HEK293 (cell line): ENCODE data around the gene FAM184A.

ENCODE experiments used
- CTCF ChIA-PET: fragments of 350-600 bp; formaldehyde crosslinking; extraction: SDS; loops from one replicate; lab custom pipeline; 2021; ENCODE audit warnings: antibody characterized with exemption; lab: Yijun Ruan, JAX
- POLR2A ChIA-PET: fragments of 300-600 bp; formaldehyde crosslinking; extraction: SDS; loops from one replicate; lab custom pipeline; 2020; ENCODE audit warnings: antibody characterized with exemption, inconsistent platforms; lab: Yijun Ruan, JAX
- H3K27ac ChIP-seq: fragments of 200-500 bp; sonication (Bioruptor generic); 2 replicates; pipeline ENCODE4 v1.5.1; 2014; ENCODE audit warnings: low read depth, low read length, control low read depth, inconsistent platforms; ENCODE audit errors: extremely low read depth
- H3K36me3 ChIP-seq, 2 experiments: fragments of 200-500 bp in 1 of 2; sonication (Bioruptor generic) in 1 of 2; 1 replicate in 1 of 2; 2 replicates in 1 of 2; pipeline ENCODE4 v1.5.1; 2014 to 2017; ENCODE audit warnings: inconsistent platforms in 2 of 2, low read length in 2 of 2; ENCODE audit not compliant: control insufficient read depth in 2 of 2, insufficient read depth in 1 of 2
- H3K4me1 ChIP-seq: fragments of 200-500 bp; sonication (Bioruptor generic); 2 replicates; pipeline ENCODE4 v1.5.1; 2014; ENCODE audit warnings: mild to moderate bottlenecking, low read length, inconsistent platforms; ENCODE audit not compliant: control insufficient read depth, insufficient read depth
- H3K4me3 ChIP-seq: 2 replicates; pipeline ENCODE4 v1.5.1; 2011; ENCODE audit warnings: low read depth, mild to moderate bottlenecking, control low read depth, low read length, moderate library complexity
- H3K9me3 ChIP-seq: fragments of 200-500 bp; sonication (Bioruptor generic); 2 replicates; pipeline ENCODE4 v1.5.1; 2014; ENCODE audit warnings: low read depth, low read length, inconsistent platforms; ENCODE audit not compliant: control insufficient read depth, insufficient read depth
- BCL11B ChIP-seq: fragments of 450-650 bp; formaldehyde crosslinking; IDR thresholded peaks from 2 replicates; pipeline ENCODE4 v1.5.1; 2016; ENCODE audit warnings: low read depth, missing biosample characterization, missing genetic modification characterization
- CTCF ChIP-seq: fragments of 450-650 bp; formaldehyde crosslinking; IDR thresholded peaks from 2 replicates; pipeline ENCODE4 v1.5.1; 2016; ENCODE audit warnings: missing biosample characterization, missing genetic modification characterization
- GLI2 ChIP-seq: fragments of 450-650 bp; formaldehyde crosslinking; IDR thresholded peaks from 2 replicates; pipeline ENCODE4; 2017; ENCODE audit warnings: missing biosample characterization, missing genetic modification characterization, low read depth, borderline replicate concordance
- KLF17 ChIP-seq: fragments of 450-650 bp; formaldehyde crosslinking; IDR thresholded peaks from 2 replicates; pipeline ENCODE4 v1.5.1; 2016; ENCODE audit warnings: missing biosample characterization, missing genetic modification characterization
- KLF8 ChIP-seq: fragments of 450-650 bp; formaldehyde crosslinking; IDR thresholded peaks from 2 replicates; pipeline ENCODE4 v1.5.1; 2016; ENCODE audit warnings: missing biosample characterization, missing genetic modification characterization
- REPIN1 ChIP-seq: fragments of 450-650 bp; formaldehyde crosslinking; IDR thresholded peaks from 2 replicates; pipeline ENCODE4 v1.5.1; 2017; ENCODE audit warnings: missing biosample characterization, missing genetic modification characterization, low read depth
- SETDB1 ChIP-seq: IDR thresholded peaks from one replicate; pipeline ENCODE4 v1.6.1; 2017; ENCODE audit warnings: mild to moderate bottlenecking, low read length, moderate library complexity, mixed read lengths; ENCODE audit not compliant: insufficient read length
- TCF7L2 ChIP-seq: IDR thresholded peaks from 2 replicates; pipeline ENCODE4 v1.6.1; 2011; ENCODE audit warnings: low read depth, mild to moderate bottlenecking, inconsistent platforms, low read length, moderate library complexity, borderline replicate concordance
- TSHZ1 ChIP-seq: fragments of 450-650 bp; formaldehyde crosslinking; IDR thresholded peaks from 2 replicates; pipeline ENCODE4 v1.5.1; 2016; ENCODE audit warnings: missing biosample characterization, missing genetic modification characterization, borderline replicate concordance
- ZBTB1 ChIP-seq: fragments of 450-650 bp; formaldehyde crosslinking; IDR thresholded peaks from 2 replicates; pipeline ENCODE4 v1.5.1; 2016; ENCODE audit warnings: missing biosample characterization, missing genetic modification characterization
- ZBTB17 ChIP-seq: fragments of 450-650 bp; formaldehyde crosslinking; IDR thresholded peaks from 2 replicates; pipeline ENCODE4 v1.5.1; 2016; ENCODE audit warnings: missing biosample characterization, missing genetic modification characterization
- ZFP3 ChIP-seq: fragments of 450-650 bp; formaldehyde crosslinking; IDR thresholded peaks from 2 replicates; pipeline ENCODE4 v1.5.1; 2016; ENCODE audit warnings: low read depth, missing biosample characterization, missing genetic modification characterization
- ZNF140 ChIP-seq: fragments of 450-650 bp; formaldehyde crosslinking; IDR thresholded peaks from 2 replicates; pipeline ENCODE4 v1.5.1; 2016; ENCODE audit warnings: missing biosample characterization, missing genetic modification characterization
- ZNF221 ChIP-seq: fragments of 450-650 bp; formaldehyde crosslinking; IDR thresholded peaks from 2 replicates; pipeline ENCODE4 v1.5.1; 2017; ENCODE audit warnings: missing biosample characterization, missing genetic modification characterization, borderline replicate concordance
- ZNF26 ChIP-seq: fragments of 450-650 bp; formaldehyde crosslinking; IDR thresholded peaks from 2 replicates; pipeline ENCODE4 v1.5.1; 2016; ENCODE audit warnings: missing biosample characterization, missing genetic modification characterization
- ZNF354C ChIP-seq: fragments of 450-650 bp; formaldehyde crosslinking; IDR thresholded peaks from 2 replicates; pipeline ENCODE4 v1.5.1; 2016; ENCODE audit warnings: missing biosample characterization, missing genetic modification characterization, low read depth, borderline replicate concordance
- ZNF514 ChIP-seq: fragments of 450-650 bp; formaldehyde crosslinking; IDR thresholded peaks from 2 replicates; pipeline ENCODE4 v1.5.1; 2016; ENCODE audit warnings: missing biosample characterization, missing genetic modification characterization
- ZNF529 ChIP-seq: fragments of 450-650 bp; formaldehyde crosslinking; IDR thresholded peaks from 2 replicates; pipeline ENCODE4 v1.5.1; 2017; ENCODE audit warnings: missing genetic modification characterization, missing biosample characterization; ENCODE audit not compliant: insufficient replicate concordance
- ZNF549 ChIP-seq: fragments of 450-650 bp; IDR thresholded peaks from 2 replicates; pipeline ENCODE4 v1.5.1; 2018; ENCODE audit warnings: missing biosample characterization, missing genetic modification characterization, mild to moderate bottlenecking, inconsistent platforms, moderate library complexity
- ZNF558 ChIP-seq: fragments of 450-650 bp; formaldehyde crosslinking; IDR thresholded peaks from 2 replicates; pipeline ENCODE4 v1.5.1; 2016; ENCODE audit warnings: missing biosample characterization, missing genetic modification characterization
- ZNF629 ChIP-seq: fragments of 450-650 bp; formaldehyde crosslinking; IDR thresholded peaks from 2 replicates; pipeline ENCODE4 v1.5.1; 2017; ENCODE audit warnings: missing biosample characterization, missing genetic modification characterization
- ZNF670 ChIP-seq: fragments of 450-650 bp; formaldehyde crosslinking; IDR thresholded peaks from 2 replicates; pipeline ENCODE4 v1.5.1; 2016; ENCODE audit warnings: missing biosample characterization, missing genetic modification characterization, low read depth
- ZNF692 ChIP-seq: fragments of 450-650 bp; formaldehyde crosslinking; IDR thresholded peaks from 2 replicates; pipeline ENCODE4 v1.5.1; 2016; ENCODE audit warnings: missing biosample characterization, missing genetic modification characterization
- ZNF701 ChIP-seq: fragments of 450-650 bp; formaldehyde crosslinking; IDR thresholded peaks from 2 replicates; pipeline ENCODE4 v1.5.1; 2016; ENCODE audit warnings: missing biosample characterization, missing genetic modification characterization
- ZNF76 ChIP-seq: fragments of 450-650 bp; formaldehyde crosslinking; IDR thresholded peaks from 2 replicates; pipeline ENCODE4; 2016; ENCODE audit warnings: low read depth, missing biosample characterization, missing genetic modification characterization, borderline replicate concordance

The FAM184A gene

GRCh38 chr6:118980063-118980462, 98.4 kb downstream of the FAM184A start (continued):
- TF ChIP-seq ZNF629 (tag by site-specific recombination) (no peak), ZNF514 (no peak)

GRCh38 chr6:118974790-118975189, 103.7 kb downstream of the FAM184A start:
- H3K27ac ChIP-seq = no peak overlapping the region
- TF ChIP-seq ZNF558 (tag by site-specific recombination) = no peak
- TF ChIP-seq ZNF354C (tag by site-specific recombination) = no peak
- no peak for TF ChIP-seq ZNF140
- no peak for TF ChIP-seq CTCF (tag by site-specific recombination)
- no peak for TF ChIP-seq ZNF221
- TF ChIP-seq ZNF76 (tag by site-specific recombination) = no peak
- TF ChIP-seq ZNF26 (tag by site-specific recombination) = no peak
- TF ChIP-seq TCF7L2 = no peak
- TF ChIP-seq KLF8 (tag by site-specific recombination) = no peak
- no peak for TF ChIP-seq REPIN1
- no peak for TF ChIP-seq ZNF701 (tag by site-specific recombination)
- TF ChIP-seq GLI2 (tag by site-specific recombination) = no peak
- no peak for TF ChIP-seq ZBTB1 (tag by site-specific recombination)
- no peak for TF ChIP-seq ZNF670
- TF ChIP-seq ZBTB17 = no peak
- TF ChIP-seq KLF17 (tag by site-specific recombination) = no peak
- no peak for TF ChIP-seq BCL11B
- ChIA-PET POLR2A (interaction anchor here (0.6 kb wide), 1 partner anchor 49 kb away, joined by 3 read pairs; no protein-coding TSS in a partner anchor), CTCF (interaction anchor here (0.6 to 1.6 kb wide), 6 partner anchors 8 to 1829 kb away, joined by 3 to 5 read pairs (median 3); no protein-coding TSS in a partner anchor)
- H3K4me3 ChIP-seq = no peak overlapping the region
- H3K9me3 ChIP-seq = no peaks in the 10 kb centered on the region
- H3K4me1 ChIP-seq = no peaks in the 10 kb centered on the region
- peaks cover 3 to 51% of the 10 kb centered on the region in 2 experiments; a peak in 2 of 3 replicates for H3K36me3 ChIP-seq

GRCh38 chr6:118971682-118972081, 106.8 kb downstream of the FAM184A start:
- Histone ChIP-seq H3K4me1 (no peaks in the 10 kb centered on the region), H3K9me3 (no peaks in the 10 kb centered on the region), H3K4me3 (no peak overlapping the region), H3K27ac (no peak overlapping the region), H3K36me3 (peaks cover 0 to 30% of the 10 kb centered on the region in 2 experiments; a peak in 1 of 3 replicates)
- ChIA-PET CTCF (interaction anchor here (3.1 to 6.5 kb wide), 2 partner anchors 9 to 139 kb away, joined by 19 to 68 read pairs; no protein-coding TSS in a partner anchor), POLR2A (no interaction called here)
- TF ChIP-seq ZNF514 (no peak), ZBTB17 (no peak), ZNF692 (no peak), SETDB1 (no peak), TSHZ1 (tag by site-specific recombination) (no peak), ZNF549 (no peak), ZNF529 (no peak), ZFP3 (tag by site-specific recombination) (no peak)
